Chondrocyte (in vitro differentiated cells): Measurements from ENCODE around the gene NTN1. TPM values are rescaled to one million over a fixed set of nuclear protein-coding genes. Genes with fewer than 3 reads are reported as not detected.

Experiments used
- DNase-seq: peaks from one replicate; pipeline ENCODE4 v3.0.0; 2021; ENCODE audit warnings: mixed read lengths, low spot score
- H3K27ac Mint-ChIP-seq: one replicate; pipeline ENCODE4 v1.8.0; 2021; ENCODE audit warnings: mild to moderate bottlenecking, moderate library complexity, mixed read lengths; ENCODE audit not compliant: unreplicated experiment
- H3K27me3 Mint-ChIP-seq: 2 replicates; pipeline ENCODE4 v1.8.0; 2021; ENCODE audit warnings: low read depth, mixed read lengths
- H3K36me3 Mint-ChIP-seq: 2 replicates; pipeline ENCODE4 v1.8.0; 2021; ENCODE audit warnings: low read depth, mixed read lengths
- H3K4me1 Mint-ChIP-seq: 2 replicates; pipeline ENCODE4 v1.8.0; 2021; ENCODE audit warnings: low read depth, mild to moderate bottlenecking, mixed read lengths
- H3K4me3 Mint-ChIP-seq: one replicate; pipeline ENCODE4 v1.8.0; 2021; ENCODE audit warnings: mild to moderate bottlenecking, moderate library complexity, mixed read lengths; ENCODE audit not compliant: unreplicated experiment
- H3K9me3 Mint-ChIP-seq: 2 replicates; pipeline ENCODE4 v1.8.0; 2021; ENCODE audit warnings: low read depth, mixed read lengths
- CTCF ChIP-seq: fragments of 200-600 bp; sonication (generic); IDR thresholded peaks from 2 replicates; pipeline ENCODE4 v1.5.0; 2021; ENCODE audit warnings: antibody characterized with exemption, mild to moderate bottlenecking, moderate library complexity
- total RNA-seq: library from RNA; stranded (reverse); gene quantifications from 3 replicates; pipeline ENCODE4 v1.2.1, GENCODE V29; 2021

The NTN1 gene
- total RNA-seq, 1 donor from 2014 or later: 4.0 TPM

GRCh38 chr17:9217151-9218056 is 196.1 kb downstream of the NTN1 start:
- Mint-ChIP-seq H3K4me3 (no peak overlapping the region), H3K9me3 (peaks cover 15% of the 10 kb centered on the region), H3K27me3 (no peaks in the 10 kb centered on the region), H3K27ac (peak overlapping the region; percentile 78), H3K36me3 (peaks cover 10% of the 10 kb centered on the region), H3K4me1 (peaks cover 17% of the 10 kb centered on the region)
- no peak for DNase-seq
- TF ChIP-seq CTCF: no peak

GRCh38 chr17:9218064-9218635 is 196.8 kb downstream of the NTN1 start:
- H3K4me3 Mint-ChIP-seq: no peak overlapping the region
- H3K27ac Mint-ChIP-seq: peak overlapping the region; percentile 78
- peaks cover 17% of the 10 kb centered on the region for H3K4me1 Mint-ChIP-seq
- peaks cover 10% of the 10 kb centered on the region for H3K36me3 Mint-ChIP-seq
- peaks cover 15% of the 10 kb centered on the region for H3K9me3 Mint-ChIP-seq
- TF ChIP-seq CTCF: no peak
- H3K27me3 Mint-ChIP-seq: no peaks in the 10 kb centered on the region
- no peak for DNase-seq

- TF ChIP-seq CTCF: no peak
- no peak for DNase-seq
- H3K27ac Mint-ChIP-seq: no peak overlapping the region
- H3K27me3 Mint-ChIP-seq: no peaks in the 10 kb centered on the region
- H3K4me3 Mint-ChIP-seq: no peak overlapping the region
- H3K4me1 Mint-ChIP-seq: peaks cover 14% of the 10 kb centered on the region
- H3K36me3 Mint-ChIP-seq: peaks cover 10% of the 10 kb centered on the region
- peaks cover 15% of the 10 kb centered on the region for H3K9me3 Mint-ChIP-seq
Measured at GRCh38 chr17:9218911-9219310, 197.6 kb downstream of the NTN1 start.

GRCh38 chr17:9219631-9220397 is 198.5 kb downstream of the NTN1 start:
- no peaks in the 10 kb centered on the region for H3K27me3 Mint-ChIP-seq
- no peak overlapping the region for H3K27ac Mint-ChIP-seq
- H3K36me3 Mint-ChIP-seq: peaks cover 10% of the 10 kb centered on the region
- H3K4me1 Mint-ChIP-seq: peaks cover 14% of the 10 kb centered on the region
- H3K4me3 Mint-ChIP-seq: no peak overlapping the region
- H3K9me3 Mint-ChIP-seq: peaks cover 15% of the 10 kb centered on the region
- TF ChIP-seq CTCF: no peak
- DNase-seq: peak; percentile 61
